ENCODE data around the gene KLK10.

DNA sequence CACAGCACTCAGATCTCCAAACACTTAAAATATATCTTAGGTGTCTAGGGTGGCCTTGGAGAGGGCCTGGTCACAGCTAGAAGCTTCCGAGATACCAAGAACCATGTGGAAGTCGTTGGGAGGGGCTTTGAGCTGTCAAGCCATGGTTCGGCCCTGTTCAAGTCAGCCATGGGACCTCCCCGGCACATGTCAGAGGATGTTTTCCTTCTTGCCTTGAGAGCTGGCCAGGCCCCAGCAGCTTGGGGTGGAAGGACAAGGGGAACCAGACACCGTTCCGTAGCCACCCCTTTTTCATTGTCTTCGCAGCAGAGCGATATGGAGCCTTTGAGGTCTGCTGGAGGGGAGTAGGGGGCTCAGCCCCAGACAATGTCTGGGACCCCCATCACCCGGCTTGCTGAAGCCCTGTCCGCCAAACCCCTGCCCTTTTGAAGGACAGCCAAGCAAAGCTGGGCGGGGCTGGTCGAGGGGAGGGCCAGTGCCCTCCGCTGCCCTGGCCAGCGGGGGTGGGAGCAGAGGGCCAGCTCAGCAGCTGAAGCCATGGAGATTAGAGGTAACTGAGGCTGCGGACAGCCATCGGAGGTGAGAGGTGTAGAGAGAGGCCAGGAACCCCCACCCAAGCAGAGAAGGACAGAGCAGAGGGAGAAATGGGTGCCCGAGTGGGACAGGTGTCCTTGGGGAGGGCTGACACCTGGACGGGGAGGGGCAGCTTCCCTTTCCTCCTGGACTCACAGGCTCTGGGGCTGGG, 6.5 kb upstream of the KLK10 start:
- TF ChIP-seq, protein P1, sequence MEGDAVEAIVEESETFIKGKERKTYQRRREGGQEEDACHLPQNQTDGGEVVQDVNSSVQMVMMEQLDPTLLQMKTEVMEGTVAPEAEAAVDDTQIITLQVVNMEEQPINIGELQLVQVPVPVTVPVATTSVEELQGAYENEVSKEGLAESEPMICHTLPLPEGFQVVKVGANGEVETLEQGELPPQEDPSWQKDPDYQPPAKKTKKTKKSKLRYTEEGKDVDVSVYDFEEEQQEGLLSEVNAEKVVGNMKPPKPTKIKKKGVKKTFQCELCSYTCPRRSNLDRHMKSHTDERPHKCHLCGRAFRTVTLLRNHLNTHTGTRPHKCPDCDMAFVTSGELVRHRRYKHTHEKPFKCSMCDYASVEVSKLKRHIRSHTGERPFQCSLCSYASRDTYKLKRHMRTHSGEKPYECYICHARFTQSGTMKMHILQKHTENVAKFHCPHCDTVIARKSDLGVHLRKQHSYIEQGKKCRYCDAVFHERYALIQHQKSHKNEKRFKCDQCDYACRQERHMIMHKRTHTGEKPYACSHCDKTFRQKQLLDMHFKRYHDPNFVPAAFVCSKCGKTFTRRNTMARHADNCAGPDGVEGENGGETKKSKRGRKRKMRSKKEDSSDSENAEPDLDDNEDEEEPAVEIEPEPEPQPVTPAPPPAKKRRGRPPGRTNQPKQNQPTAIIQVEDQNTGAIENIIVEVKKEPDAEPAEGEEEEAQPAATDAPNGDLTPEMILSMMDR (IDR thresholded peaks at IDR 0.05), result no peak
- TF ChIP-seq ZFX (IDR thresholded peaks at IDR 0.05; ENCODE audit: borderline replicate concordance), result no peak

All from 22Rv1 (cell line).